Body of pancreas (tissue), 4 donors: ENCODE measurements around the gene CCDC158. TPM values are rescaled to one million over a fixed set of nuclear protein-coding genes. Genes with fewer than 3 reads are reported as not detected.

Experiments
- ATAC-seq: fragments of 150-250 bp; one replicate; pipeline ENCODE4 v1.9.1; 2016
- DNase-seq, 4 donors: peaks; one replicate each; pipeline ENCODE4 v3.0.0-alpha.2; 2019
- H3K27ac ChIP-seq, 4 donors: fragments of 200-600 bp; sonication (generic); 1 replicate in 3 of 4; 2 replicates in 1 of 4; pipeline versions ENCODE4 v1.5.1 to v1.6.1; 2016 to 2019; ENCODE audit warnings: mild to moderate bottlenecking in 1 of 4, mixed read lengths in 1 of 4, moderate library complexity in 1 of 4
- H3K27me3 ChIP-seq, 2 donors: fragments of 200-600 bp; sonication (generic); one replicate each; pipeline ENCODE4 v1.6.0; 2016; ENCODE audit warnings: mild to moderate bottlenecking in 1 of 2
- H3K36me3 ChIP-seq, 2 donors: fragments of 200-600 bp; sonication (generic); replicated peaks in 1 of 2; 2 replicates each; pipeline ENCODE4 v1.5.1; 2016; ENCODE audit warnings: low read depth in 2 of 2; ENCODE audit not compliant: insufficient read depth in 1 of 2
- H3K4me1 ChIP-seq: fragments of 200-600 bp; sonication (generic); one replicate; pipeline ENCODE4 v1.6.0; 2016
- H3K4me3 ChIP-seq, 2 donors: fragments of 200-600 bp; sonication (generic); 1 replicate in 1 of 2; 2 replicates in 1 of 2; pipeline ENCODE4 v1.5.1; 2016 to 2019
- H3K9me3 ChIP-seq, 3 donors: fragments of 200-600 bp; sonication (generic); 1 replicate in 2 of 3; 2 replicates in 1 of 3; pipeline ENCODE4 v1.5.1; 2016
- POLR2A ChIP-seq, 3 donors: fragments of 450-650 bp; IDR thresholded peaks; one replicate each; pipeline ENCODE4 v1.6.1; 2016; ENCODE audit warnings: antibody characterized with exemption in 3 of 3, mild to moderate bottlenecking in 2 of 3
- WGBS, 2 donors: methylation state at CpG; one replicate each; pipeline ENCODE4 v1.1.5; 2017; 5-methylcytosine and 5-hydroxymethylcytosine counted together
- intact Hi-C: fragments of 100-400 bp; cut with DNase I; formaldehyde crosslinking; loops from one replicate; pipeline ENCODE4 v1.15.1; 2023
- total RNA-seq, 2 donors: library from RNA; depleted of rRNA; stranded (reverse); fragments of >200 nt; gene quantifications; one replicate each; pipeline ENCODE4 v1.1.0, GENCODE V29; 2016
- TF ChIP-seq, protein P1 (sequence below), 7 experiments: fragments of 450-650 bp in 4 of 7; fragments of 200-600 bp in 3 of 7; sonication (generic) in 3 of 7; IDR thresholded peaks; one replicate each; pipeline ENCODE4 v1.5.1; 2016 to 2019; ENCODE audit warnings: antibody characterized with exemption in 7 of 7

Gene CCDC158
- total RNA-seq, 2 donors from 2014 or later: 0.99 to 1.3 TPM

GRCh38 chr4:76406081-76406480 is 14.9 kb downstream of the CCDC158 start:
- TF ChIP-seq, protein P1, sequence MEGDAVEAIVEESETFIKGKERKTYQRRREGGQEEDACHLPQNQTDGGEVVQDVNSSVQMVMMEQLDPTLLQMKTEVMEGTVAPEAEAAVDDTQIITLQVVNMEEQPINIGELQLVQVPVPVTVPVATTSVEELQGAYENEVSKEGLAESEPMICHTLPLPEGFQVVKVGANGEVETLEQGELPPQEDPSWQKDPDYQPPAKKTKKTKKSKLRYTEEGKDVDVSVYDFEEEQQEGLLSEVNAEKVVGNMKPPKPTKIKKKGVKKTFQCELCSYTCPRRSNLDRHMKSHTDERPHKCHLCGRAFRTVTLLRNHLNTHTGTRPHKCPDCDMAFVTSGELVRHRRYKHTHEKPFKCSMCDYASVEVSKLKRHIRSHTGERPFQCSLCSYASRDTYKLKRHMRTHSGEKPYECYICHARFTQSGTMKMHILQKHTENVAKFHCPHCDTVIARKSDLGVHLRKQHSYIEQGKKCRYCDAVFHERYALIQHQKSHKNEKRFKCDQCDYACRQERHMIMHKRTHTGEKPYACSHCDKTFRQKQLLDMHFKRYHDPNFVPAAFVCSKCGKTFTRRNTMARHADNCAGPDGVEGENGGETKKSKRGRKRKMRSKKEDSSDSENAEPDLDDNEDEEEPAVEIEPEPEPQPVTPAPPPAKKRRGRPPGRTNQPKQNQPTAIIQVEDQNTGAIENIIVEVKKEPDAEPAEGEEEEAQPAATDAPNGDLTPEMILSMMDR (IDR thresholded peaks at IDR 0.05): no peak
- TF ChIP-seq POLR2A (IDR thresholded peaks at IDR 0.05): no peak
- 66 to 75% methylated on average over 5 of the region's 5 CpGs for WGBS, 2 donors
- H3K36me3 ChIP-seq: no peaks in the 10 kb centered on the region
- H3K4me3 ChIP-seq: no peak overlapping the region
- no peaks in the 10 kb centered on the region for H3K4me1 ChIP-seq
- intact Hi-C loops: no loop called here
- ATAC-seq (no peak), DNase-seq (no peak)
- no peaks in the 10 kb centered on the region for H3K9me3 ChIP-seq
- H3K27ac ChIP-seq: no peak overlapping the region
- no peaks in the 10 kb centered on the region for H3K27me3 ChIP-seq

GRCh38 chr4:76401654-76402053 is 19.3 kb downstream of the CCDC158 start:
- Histone ChIP-seq H3K36me3 (no peaks in the 10 kb centered on the region), H3K4me1 (no peaks in the 10 kb centered on the region), H3K27ac (no peak overlapping the region), H3K9me3 (no peaks in the 10 kb centered on the region), H3K27me3 (no peaks in the 10 kb centered on the region), H3K4me3 (no peak overlapping the region)
- WGBS, 2 donors: 55 to 73% methylated on average over 3 of the region's 3 CpGs
- DNase-seq (no peak), ATAC-seq (no peak)
- intact Hi-C loops: no loop called here
- no peak for TF ChIP-seq POLR2A (IDR thresholded peaks at IDR 0.05)
- TF ChIP-seq, protein P1 (IDR thresholded peaks at IDR 0.05): no peak

- DNase-seq (no peak), ATAC-seq (peak; percentile 42)
- H3K36me3 ChIP-seq: no peaks in the 10 kb centered on the region
- no peaks in the 10 kb centered on the region for H3K27me3 ChIP-seq
- 59 to 76% methylated on average over 3 of the region's 3 CpGs for WGBS, 2 donors
- intact Hi-C loops: no loop called here
- H3K27ac ChIP-seq: no peak overlapping the region
- H3K9me3 ChIP-seq: no peaks in the 10 kb centered on the region
- no peak overlapping the region for H3K4me3 ChIP-seq
- H3K4me1 ChIP-seq: no peaks in the 10 kb centered on the region
- no peak for TF ChIP-seq POLR2A (IDR thresholded peaks at IDR 0.05)
- TF ChIP-seq, protein P1 (IDR thresholded peaks at IDR 0.05): no peak
Measured at GRCh38 chr4:76388160-76388908, 32.6 kb downstream of the CCDC158 start.

DNA sequence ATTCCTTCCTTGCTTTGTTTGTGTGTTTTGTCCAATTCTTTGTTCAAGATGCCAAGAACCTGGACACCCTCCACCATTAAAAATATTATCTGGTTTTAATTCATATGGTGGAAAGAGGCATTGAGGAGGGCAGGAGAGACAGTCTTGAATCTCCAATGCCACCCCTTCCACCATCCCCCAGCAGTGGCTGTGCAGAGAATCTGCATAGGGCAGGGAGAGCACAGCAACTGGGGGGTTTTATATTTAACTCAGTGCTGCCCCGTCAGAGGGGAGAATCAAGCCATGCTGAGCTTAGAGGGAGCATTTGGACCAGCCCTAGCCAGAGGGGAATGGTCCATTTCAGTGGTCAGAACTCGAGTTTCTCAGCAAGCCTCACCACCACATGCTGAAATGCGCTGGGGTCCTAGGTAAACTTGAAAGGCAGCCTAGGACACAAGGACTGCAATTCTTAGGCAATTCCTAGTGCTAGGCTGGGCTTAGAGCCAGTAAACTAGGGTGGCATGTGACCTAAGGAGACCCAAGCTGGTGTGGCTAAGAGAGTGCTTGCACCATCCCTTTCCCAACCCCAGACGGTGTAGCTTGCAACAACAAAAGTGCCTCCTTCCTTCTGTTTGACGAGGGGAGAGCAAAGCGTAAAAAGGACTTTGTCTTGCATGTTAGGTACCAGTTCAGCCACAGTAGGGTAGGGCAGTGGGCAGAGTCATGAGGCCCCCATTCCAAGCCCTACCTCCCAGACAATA is 34.2 kb downstream of the CCDC158 start:
- H3K4me3 ChIP-seq: no peak overlapping the region
- 62 to 88% methylated on average over 5 to 6 of the region's 6 CpGs for WGBS, 2 donors
- no peaks in the 10 kb centered on the region for H3K36me3 ChIP-seq
- H3K4me1 ChIP-seq: no peaks in the 10 kb centered on the region
- intact Hi-C loops: no loop called here
- DNase-seq: no peak
- no peak for ATAC-seq
- no peak for TF ChIP-seq POLR2A (IDR thresholded peaks at IDR 0.05)
- TF ChIP-seq, protein P1 (IDR thresholded peaks at IDR 0.05): no peak
- no peak overlapping the region for H3K27ac ChIP-seq
- no peaks in the 10 kb centered on the region for H3K9me3 ChIP-seq
- no peaks in the 10 kb centered on the region for H3K27me3 ChIP-seq
